Activated CD8-positive, alpha-beta memory T cell treated with anti-CD3 and anti-CD28 coated beads for 48 hours (primary cell): ENCODE results near the gene CHD2.

ENCODE experiments used
- DNase-seq, 3 experiments: peaks; one replicate each; pipeline ENCODE4 v3.0.0-alpha.2; 2020; ENCODE audit warnings: low read depth in 2 of 3, low spot score in 2 of 3

CHD2 gene

DNA sequence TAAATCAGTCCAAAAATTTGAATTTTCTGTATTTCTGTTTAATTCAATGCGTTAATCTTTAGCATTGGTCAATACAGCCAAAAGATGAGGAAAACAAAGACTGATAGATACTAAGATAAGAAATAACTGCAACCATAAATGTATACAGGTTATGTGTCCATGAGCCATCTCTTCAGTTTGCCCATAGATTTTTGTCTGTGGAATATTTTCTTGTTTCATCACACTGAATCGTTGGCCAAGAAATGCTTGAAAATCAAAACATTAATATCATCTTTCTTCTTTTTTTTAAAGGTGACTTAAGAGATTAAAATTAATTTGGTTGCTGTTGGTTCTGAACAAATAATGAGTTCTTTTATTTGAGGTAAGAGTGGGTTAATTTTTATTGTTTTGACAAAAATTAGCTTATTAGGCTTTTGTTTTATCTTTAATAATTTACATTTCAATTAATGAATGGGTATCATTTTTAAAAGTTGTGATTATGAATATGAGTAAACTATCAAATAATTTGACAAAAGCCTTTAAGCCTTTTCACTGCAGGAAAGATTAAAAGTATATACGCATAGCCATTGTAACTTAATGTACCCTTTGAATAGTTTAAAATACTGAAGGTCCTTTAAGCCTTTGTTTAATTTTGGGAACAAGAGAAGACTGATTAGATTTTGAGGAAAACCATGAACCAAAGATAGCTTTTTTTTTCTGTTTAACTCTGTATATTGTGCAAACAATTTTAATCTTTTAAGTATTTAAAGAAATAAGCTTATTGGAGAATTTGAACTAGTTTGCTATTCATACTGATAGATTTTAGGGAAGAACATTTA, 14.7 kb upstream of the CHD2 start:
- DNase-seq: no peak

DNA sequence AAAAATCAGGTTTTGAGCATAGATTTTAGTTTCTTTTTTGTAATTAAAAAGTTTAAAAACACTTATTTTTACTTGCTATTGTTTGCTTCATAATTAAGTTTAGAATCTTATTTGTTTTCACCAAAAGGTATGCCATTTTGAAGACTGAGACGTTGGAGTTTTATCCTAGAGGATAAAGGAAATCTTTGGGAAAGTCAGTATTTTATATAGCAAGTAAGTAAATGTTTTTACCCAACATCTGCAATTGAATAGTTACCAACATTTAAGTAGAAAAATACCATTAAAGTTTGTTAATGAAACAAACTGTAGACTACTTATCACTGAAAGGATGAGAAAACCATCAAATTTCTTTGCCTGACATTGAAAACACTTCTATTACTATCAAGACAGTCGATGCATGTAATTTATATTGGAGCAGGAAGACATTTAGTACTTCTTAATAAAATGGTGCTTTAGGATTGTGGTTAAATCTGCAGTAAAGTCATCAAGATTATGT, 14.0 kb upstream of the CHD2 start:
- no peak for DNase-seq

GRCh38 chr15:92886815-92887214, 13.3 kb upstream of the CHD2 start:
- no peak for DNase-seq

GRCh38 chr15:92887869-92888268, 12.3 kb upstream of the CHD2 start:
- DNase-seq: no peak

- no peak for DNase-seq
Measured at GRCh38 chr15:92889390-92890107, 10.6 kb upstream of the CHD2 start.

GRCh38 chr15:92891533-92892200, 8.5 kb upstream of the CHD2 start:
- DNase-seq: no peak

DNA sequence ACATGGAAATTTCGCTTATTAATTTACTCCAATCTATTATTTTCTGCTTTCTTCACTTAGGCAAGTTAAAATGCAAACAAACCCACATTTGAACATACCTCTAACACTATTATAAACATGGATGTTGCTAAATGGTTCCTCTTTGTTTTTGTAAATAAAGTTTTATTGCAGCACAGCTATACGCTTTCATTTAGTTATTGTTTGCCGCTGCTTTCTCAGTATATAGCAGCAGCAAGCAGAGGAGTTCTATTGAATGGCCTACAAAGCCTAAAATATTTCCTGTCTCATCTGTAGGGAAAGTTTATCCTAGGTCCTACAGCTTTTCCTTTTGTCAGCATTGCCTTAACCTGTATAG, 7.9 kb upstream of the CHD2 start:
- no peak for DNase-seq

- no peak for DNase-seq
Measured at GRCh38 chr15:92893200-92893599, 6.9 kb upstream of the CHD2 start.

DNA sequence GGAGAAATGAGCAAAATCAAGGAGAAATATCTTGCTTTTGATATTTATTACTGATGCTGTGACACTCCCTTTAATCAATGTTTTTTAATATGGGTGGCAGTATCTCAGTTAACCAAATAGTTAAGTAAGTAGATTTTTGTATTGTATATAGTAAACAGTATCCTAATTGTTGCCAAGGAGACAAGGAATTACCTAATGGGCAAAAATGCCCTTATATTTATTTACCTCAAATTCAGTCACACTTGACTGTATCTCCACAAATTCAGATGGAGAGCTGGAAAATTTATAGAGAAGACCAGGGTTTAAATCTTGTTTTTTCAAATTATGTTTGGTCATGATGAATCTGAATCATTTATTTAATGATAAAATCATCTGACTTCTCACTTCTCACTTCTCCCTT, 3.6 kb upstream of the CHD2 start:
- DNase-seq: no peak

DNA sequence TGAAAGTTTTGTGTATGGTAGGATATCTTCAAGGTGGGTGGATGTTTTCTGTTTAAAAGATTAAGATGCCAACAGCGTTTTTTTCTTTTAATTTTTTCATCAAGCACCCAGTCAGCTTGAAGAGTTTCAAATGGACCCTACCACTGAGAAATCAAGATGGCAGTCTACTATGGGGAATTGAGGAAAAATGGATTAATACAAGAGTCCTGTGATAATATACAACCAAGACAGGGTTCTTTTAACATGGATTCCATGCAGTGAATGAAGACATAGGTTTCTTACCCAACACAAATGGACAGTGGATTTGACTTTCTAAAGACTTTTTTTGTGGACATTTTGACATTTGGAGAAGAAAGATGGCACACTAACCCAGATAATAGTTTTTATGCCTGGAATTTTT, 2.5 kb upstream of the CHD2 start:
- DNase-seq: no peak

- DNase-seq: no peak
Measured at GRCh38 chr15:92898988-92899582, 1.0 kb upstream of the CHD2 start.

- DNase-seq: no peak
Measured at GRCh38 chr15:92899601-92899947, 550 bp upstream of the CHD2 start.

GRCh38 chr15:92900731-92901071, 577 bp downstream of the CHD2 start:
- DNase-seq: no peak

DNA sequence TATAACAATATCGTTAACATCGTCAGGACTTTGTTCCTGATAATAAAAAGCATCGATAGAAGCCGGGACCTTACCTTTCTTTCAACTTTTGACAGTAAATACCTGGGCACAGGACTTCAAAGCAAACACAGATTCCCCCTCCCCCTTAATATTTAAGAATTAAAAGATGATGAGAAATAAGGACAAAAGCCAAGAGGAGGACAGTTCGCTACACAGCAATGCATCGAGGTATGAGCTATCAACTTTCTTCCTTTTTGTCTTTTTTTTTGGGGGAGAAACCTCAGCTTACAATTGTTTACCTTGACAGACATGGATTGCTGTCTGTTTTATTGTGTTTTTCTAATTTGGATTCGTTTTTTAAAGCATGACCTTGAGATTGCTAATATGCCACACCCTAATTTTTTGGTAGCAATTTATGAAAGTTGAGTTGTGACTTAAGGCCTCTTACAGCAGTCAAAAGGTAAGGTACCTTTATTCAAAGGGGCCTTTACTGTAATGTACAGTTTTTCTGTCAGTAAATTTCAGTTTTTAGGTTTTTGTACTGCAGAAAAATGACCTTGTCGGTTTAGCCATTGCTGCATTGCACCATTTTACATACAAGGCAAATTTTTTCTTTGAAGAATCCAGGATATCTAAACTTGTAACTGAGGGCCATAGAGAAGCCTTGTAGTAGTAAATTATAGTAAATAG, 1.1 kb downstream of the CHD2 start:
- DNase-seq: no peak

GRCh38 chr15:92901995-92902394, 1.9 kb downstream of the CHD2 start:
- no peak for DNase-seq

GRCh38 chr15:92902737-92903593, 2.8 kb downstream of the CHD2 start:
- DNase-seq: no peak

DNA sequence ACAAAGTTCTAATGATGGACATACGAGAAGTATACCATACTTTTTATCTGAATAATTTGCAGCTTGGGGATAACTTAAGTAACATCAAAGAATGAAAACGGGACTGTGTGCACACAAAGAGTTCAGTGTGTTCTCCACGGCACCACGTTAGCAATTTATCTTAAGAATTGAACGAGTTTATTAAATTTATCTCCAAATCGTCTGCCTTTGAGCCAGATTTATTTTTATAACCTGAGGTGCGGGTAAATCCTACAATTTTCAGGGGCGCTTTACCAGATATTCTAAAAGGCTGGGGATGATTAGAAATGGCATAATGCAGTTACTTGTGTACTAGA, 3.5 kb downstream of the CHD2 start:
- no peak for DNase-seq

DNA sequence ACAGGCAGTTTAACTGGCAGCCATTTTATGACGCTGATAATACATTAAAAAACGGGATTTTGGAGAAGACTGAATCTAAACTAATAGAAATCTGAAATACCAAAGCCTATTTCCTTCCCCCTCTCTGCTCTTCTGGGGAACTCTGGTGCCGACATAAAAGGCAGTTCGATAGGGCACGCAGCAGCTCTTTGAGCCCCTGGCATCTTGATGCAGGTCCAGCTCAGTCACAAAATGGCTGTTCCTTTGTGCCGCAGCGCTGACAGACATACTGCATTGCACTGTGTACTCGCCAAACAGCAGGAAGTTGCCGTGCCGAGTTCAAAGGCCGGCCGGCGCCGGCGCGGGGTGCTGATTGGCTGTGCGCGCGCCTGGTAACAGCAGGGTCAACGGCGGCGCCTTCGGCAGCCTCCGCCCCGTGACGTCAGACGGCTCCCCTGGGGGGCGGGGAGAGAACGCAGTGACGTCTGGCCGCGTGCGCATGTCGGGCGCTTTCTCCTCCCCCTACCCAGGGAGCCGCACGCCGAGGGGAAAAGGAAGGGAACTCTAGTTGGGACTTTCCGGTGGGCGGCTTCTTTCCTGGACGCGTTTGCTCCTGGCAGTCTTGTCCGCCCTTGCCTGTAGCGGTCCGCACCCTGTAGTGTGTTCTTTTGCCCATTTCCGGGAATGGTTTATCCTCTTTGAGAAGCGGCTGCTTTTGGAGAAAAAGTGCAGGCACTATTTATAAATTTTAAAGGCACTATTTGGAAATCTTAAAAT, 4.0 kb downstream of the CHD2 start:
- DNase-seq: peak; percentile 97 to 99 (median 98)

DNA sequence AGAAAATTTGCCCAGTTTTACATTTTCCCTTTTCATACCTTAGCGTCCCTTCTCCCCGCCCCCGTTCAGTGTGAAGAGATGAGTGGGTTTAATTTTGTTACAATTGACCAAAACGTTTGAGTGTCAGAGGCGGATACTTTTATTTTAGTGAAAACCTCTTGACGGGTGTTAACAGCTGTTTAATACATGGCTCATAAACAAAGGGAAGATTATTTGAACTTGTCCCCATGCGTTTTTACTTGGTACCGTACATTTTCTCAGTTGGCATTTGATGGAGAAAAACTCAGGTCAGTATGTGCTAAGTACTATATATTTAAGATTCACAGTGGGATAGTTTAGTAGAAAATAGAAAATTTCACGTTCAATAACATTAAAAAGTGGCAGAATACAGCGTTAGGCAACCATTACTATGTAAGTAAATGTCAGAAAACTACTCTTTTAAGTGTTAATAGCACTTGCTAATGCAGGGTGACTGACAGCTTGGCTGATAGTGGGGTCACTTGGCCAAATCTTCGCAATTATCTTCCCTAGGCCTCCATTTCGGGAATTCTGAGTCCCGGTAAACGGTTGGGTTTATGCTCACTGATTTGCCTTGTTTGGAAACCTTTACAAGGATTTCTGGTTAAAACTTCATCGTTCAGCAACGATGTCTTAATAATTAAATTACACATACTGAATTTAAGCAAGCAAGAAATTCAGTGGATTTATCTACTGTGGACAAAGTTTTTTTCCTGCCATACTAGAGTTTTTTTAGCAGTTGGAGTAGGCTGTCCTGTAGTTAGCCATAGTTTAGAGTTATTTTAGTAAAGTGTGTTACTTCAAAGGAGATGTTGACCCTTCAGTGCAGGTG, 4.8 kb downstream of the CHD2 start:
- DNase-seq: no peak
